NCI-H2227 treated with DMSO at 0.1 percent for 48 hours (cell line): ENCODE data around the gene TRPM3.

Experiments used
- DNase-seq: peaks from one replicate; lab custom pipeline; 2025; lab: John Stamatoyannopoulos, UW

Gene TRPM3

GRCh38 chr9:70883963-70884793 is 237.2 kb downstream of the TRPM3 start:
- DNase-seq: no peak

- DNase-seq: no peak
Observed at GRCh38 chr9:70883056-70883455, 238.4 kb downstream of the TRPM3 start.

- no peak for DNase-seq
Observed at GRCh38 chr9:70881333-70881732, 240.1 kb downstream of the TRPM3 start.

GRCh38 chr9:70880535-70880934 is 240.9 kb downstream of the TRPM3 start:
- DNase-seq: no peak

GRCh38 chr9:70878576-70878975 is 242.8 kb downstream of the TRPM3 start:
- DNase-seq: no peak

GRCh38 chr9:70874451-70874850 is 247.0 kb downstream of the TRPM3 start:
- DNase-seq: no peak

- DNase-seq: no peak
Observed at GRCh38 chr9:70873506-70873905, 247.9 kb downstream of the TRPM3 start.

GRCh38 chr9:70868661-70869652 is 252.5 kb downstream of the TRPM3 start:
- DNase-seq: no peak

GRCh38 chr9:70868041-70868440 is 253.4 kb downstream of the TRPM3 start:
- no peak for DNase-seq

- no peak for DNase-seq
Observed at GRCh38 chr9:70865471-70865870, 255.9 kb downstream of the TRPM3 start.

- DNase-seq: no peak
Observed at GRCh38 chr9:70861797-70862196, 259.6 kb downstream of the TRPM3 start.

- DNase-seq: no peak
Observed at GRCh38 chr9:70861376-70861775, 260.0 kb downstream of the TRPM3 start.

GRCh38 chr9:70859694-70860093 is 261.7 kb downstream of the TRPM3 start:
- DNase-seq: no peak

- no peak for DNase-seq
Observed at GRCh38 chr9:70856411-70856810, 265.0 kb downstream of the TRPM3 start.

GRCh38 chr9:70852711-70853240 is 268.6 kb downstream of the TRPM3 start:
- no peak for DNase-seq

GRCh38 chr9:70840266-70840665 is 281.2 kb downstream of the TRPM3 start:
- DNase-seq: no peak

- DNase-seq: no peak
Observed at GRCh38 chr9:70835323-70835722, 286.1 kb downstream of the TRPM3 start.

GRCh38 chr9:70832492-70832891 is 288.9 kb downstream of the TRPM3 start:
- no peak for DNase-seq

- DNase-seq: no peak
Observed at GRCh38 chr9:70830618-70831017, 290.8 kb downstream of the TRPM3 start.

GRCh38 chr9:70829591-70830265 is 291.7 kb downstream of the TRPM3 start:
- DNase-seq: no peak

- no peak for DNase-seq
Observed at GRCh38 chr9:70826562-70826961, 294.9 kb downstream of the TRPM3 start.

GRCh38 chr9:70823284-70823683 is 298.1 kb downstream of the TRPM3 start:
- DNase-seq: no peak
